ENCODE results near the gene KHDC1. TPM values are rescaled to one million over a fixed set of nuclear protein-coding genes. Genes with fewer than 3 reads are reported as not detected.

The KHDC1 gene
- polyA plus RNA-seq, 1 experiment: 8.0 TPM

Small RNA genes lying within 50 kb of the gene (small RNA-seq; reads per million reads assigned to genes)
- not detected for gene RPSAP41 (ENCODE audit: insufficient read length, low read depth, low replicate concordance)

Other genes starting within 250 kb of the KHDC1 start
- 0.31 TPM in 1 of 2 replicates, not detected in the other for gene KHDC1L, start 37.7 kb downstream of the KHDC1 start, polyA plus RNA-seq (2011; rRNA removed)
- gene DPPA5, start 91.1 kb upstream of the KHDC1 start, polyA plus RNA-seq (2011; rRNA removed): not detected in 2 replicates
- gene KHDC3L, start 99.5 kb upstream of the KHDC1 start, polyA plus RNA-seq (2011; rRNA removed): not detected in 2 replicates
- not detected in 2 replicates for gene OOEP, start 106.7 kb upstream of the KHDC1 start, polyA plus RNA-seq (2011; rRNA removed)
- 0.13 and 0.34 TPM in 2 replicates for gene DDX43, start 131.6 kb upstream of the KHDC1 start, polyA plus RNA-seq (2011; rRNA removed)
- 1.5 and 2.5 TPM in 2 replicates for gene CGAS, start 189.1 kb upstream of the KHDC1 start, polyA plus RNA-seq (2011; rRNA removed)
- gene MTO1, start 198.5 kb upstream of the KHDC1 start, polyA plus RNA-seq (2011; rRNA removed): 17.7 and 22.3 TPM in 2 replicates

Measured in BJ (cell line).